DOHH2 (cell line): ENCODE data around the gene MRTFB.

Source experiments
- CTCF ChIP-seq: fragments of 200-600 bp; sonication (generic); IDR thresholded peaks from one replicate; pipeline ENCODE4 v1.5.1; 2014; ENCODE audit warnings: antibody characterized with exemption, mild to moderate bottlenecking, low read depth, low read length; ENCODE audit not compliant: poor library complexity, severe bottlenecking
- EZH2phosphoT487 ChIP-seq: fragments of 200-600 bp; sonication (generic); IDR thresholded peaks from 2 replicates; pipeline ENCODE4 v1.6.1; 2017; ENCODE audit warnings: borderline replicate concordance, mild to moderate bottlenecking, antibody characterized with exemption, low read length, moderate library complexity, mixed read lengths

- no peak for TF ChIP-seq EZH2phosphoT487
- TF ChIP-seq CTCF: no peak
Measured at GRCh38 chr16:14307059-14307526, 236.0 kb downstream of the MRTFB start.
